Measurements from ENCODE around the gene PLS1. TPM values are rescaled to one million over a fixed set of nuclear protein-coding genes. Genes with fewer than 3 reads are reported as not detected.
"Not testable (repeated sequence)": the region's sequence is repeated elsewhere in the genome, so short reads cannot be mapped to it uniquely, and the experiment has no call there.

PLS1 gene
- total RNA-seq, 1 donor from 2014 or later, result 1.9 TPM

DNA sequence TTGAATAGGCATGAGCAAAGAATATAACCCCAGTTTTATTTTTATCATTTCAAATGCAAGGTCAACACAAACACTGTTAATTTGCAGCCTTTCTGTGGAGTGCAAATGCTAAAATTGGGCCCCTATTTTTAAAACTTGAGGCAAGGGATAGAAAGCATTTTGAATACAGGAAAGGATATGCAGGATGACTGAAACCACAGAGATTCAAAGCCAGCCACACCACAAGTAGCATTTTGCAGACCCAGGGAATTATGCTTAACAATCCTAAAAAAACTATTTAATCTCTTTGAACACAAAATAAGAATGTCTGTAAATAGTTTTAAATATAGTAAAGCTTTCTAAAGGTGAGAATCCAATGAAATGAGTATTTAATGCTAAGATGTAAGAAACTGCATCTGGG is 64.7 kb downstream of the PLS1 start:
- ATAC-seq (ENCODE audit: poor library complexity) (no peak), DNase-seq (no peak)
- intact Hi-C loops (cut with DNase I), result no loop called here

DNA sequence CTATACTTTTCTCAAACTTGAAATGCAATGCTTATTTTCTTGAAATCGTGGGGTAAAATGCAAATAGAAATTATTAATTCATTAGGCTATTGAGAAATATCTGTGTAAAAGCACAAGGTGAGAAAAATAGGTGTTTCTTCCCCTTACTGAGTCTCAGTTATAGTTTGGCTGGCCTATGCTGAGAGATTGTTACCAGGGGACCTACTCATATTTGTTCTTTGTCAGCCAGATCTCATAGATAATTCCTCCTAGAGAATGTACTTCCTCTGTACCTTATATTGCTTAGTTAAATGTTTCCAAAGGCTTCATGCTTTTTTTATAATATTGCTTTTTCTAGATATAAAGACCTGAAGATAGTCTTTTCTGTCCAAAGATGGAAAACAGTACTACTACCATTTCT is 67.7 kb downstream of the PLS1 start:
- no peak for ATAC-seq (ENCODE audit: poor library complexity)
- intact Hi-C loops (cut with DNase I), result no loop called here

DNA sequence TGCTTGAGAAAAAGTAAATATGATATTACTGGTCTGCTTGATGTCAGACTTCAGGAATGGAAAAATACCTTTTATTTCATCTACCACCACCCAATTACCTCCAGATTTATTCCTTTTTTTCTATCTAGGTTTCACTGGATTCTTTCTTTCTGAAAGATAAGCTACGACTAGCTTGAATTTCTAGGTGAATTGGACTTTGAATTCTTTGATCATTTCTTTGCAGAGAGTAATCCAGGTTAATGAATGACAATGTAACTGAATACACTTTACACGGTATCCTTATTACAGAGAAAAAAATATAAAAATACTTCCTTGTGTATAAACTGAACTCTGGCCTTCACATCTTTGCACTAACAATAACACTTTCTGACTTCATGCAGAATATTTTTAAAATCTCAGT is 68.1 kb downstream of the PLS1 start:
- intact Hi-C loops (cut with DNase I), result no loop called here
- ATAC-seq (ENCODE audit: poor library complexity), result no peak
- DNase-seq, result no peak

More for the DNA sequence above, 67.7 kb downstream of the PLS1 start:
- DNase-seq, result no peak

DNA sequence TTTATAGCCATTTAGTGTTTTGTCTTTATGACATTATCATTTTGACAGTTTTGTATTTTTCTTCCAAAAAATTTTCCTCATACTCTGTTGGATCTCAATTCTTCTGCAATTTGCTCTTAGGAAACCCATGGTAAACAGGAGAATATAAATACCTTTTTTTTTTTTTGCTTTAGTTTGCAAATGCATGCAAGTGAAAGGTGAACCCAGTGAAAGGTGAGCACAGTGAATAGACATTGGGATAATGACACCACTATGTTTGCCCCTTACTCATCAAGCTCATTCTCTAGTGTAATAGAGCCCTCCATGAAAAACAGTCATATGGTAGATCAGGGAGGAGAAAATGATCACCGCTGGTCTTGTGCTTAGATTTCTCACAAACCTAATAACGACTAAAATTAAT is 68.6 kb downstream of the PLS1 start:
- ATAC-seq (ENCODE audit: poor library complexity) (no peak), DNase-seq (no peak)
- intact Hi-C loops (cut with DNase I), result no loop called here

DNA sequence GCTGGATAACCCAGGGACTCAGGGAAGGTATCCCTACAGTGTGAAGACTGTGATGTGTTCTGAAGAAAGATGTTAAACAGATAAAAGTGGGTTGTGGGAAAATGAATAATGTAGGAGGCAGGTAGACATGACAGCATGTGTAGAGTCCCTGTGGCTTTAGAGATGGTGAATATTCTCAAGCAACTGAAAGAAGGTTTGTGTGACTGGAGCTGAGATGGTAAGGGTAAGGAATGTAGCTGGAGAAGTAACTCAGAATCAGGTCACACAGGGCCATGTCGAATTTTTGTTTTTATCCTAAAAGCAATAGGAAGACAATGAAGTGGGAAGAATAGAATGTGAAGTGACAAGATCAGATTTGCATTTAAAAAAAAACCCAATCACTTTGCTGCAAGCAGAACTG is 73.9 kb downstream of the PLS1 start:
- ATAC-seq (ENCODE audit: poor library complexity) (no peak), DNase-seq (no peak)
- intact Hi-C loops (cut with DNase I), result no loop called here

DNA sequence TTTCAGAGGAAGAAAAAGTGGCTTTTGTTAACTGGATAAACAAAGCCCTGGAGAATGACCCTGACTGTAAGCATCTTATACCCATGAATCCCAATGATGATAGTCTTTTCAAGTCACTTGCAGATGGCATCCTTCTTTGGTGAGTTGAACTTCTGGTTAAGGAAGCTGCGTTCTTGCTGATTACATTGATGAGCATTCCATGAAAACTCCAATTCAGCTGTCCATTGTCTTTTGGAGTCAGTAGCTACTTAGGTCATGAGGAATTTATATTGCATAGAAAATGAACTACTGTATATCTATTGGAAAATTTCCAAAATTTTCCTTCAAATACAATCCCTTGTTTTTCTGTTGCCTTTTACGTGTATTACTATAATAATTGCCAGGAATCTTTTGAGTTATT is 80.0 kb downstream of the PLS1 start:
- ATAC-seq (ENCODE audit: poor library complexity) (no peak), DNase-seq (no peak)

DNA sequence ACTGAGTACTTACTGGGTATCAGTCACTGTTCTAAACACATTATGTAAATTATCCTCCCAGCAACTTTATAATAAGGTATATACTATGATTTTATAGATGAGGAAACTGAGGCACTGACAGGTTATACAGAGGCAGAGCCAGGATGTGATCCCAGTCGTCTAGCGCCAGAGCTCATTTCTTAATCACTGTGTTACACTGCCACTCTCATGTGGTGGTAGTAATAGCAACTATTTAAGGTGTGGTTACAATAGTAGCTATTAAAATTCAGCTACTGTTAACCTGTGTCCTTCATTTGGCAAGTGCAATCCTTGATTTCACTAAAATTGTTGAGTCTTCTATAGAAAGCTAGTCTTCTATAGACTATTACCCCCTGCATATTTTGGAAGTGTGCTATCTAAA is 84.5 kb downstream of the PLS1 start:
- intact Hi-C loops (cut with DNase I), result no loop called here

More for the DNA sequence above, 80.0 kb downstream of the PLS1 start:
- intact Hi-C loops (cut with DNase I), result no loop called here

DNA sequence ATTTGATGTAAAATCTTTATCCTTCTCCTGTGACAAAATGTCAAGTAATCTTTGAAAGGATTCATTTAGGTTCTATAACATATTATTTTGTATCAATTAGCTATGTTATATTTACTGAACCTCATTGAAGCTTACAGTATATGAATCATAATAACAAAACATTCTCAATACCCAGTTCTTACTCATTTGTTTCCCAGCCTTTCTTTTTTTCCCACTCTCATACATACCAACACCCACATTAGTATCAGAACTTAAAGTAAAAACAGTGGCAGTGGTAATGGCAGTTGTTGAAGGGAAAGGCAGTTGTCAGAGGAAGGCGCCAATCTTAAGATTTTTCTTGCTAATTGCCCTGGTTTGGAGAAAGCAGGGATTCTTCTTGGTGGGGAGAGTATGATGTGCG is 94.4 kb downstream of the PLS1 start:
- no peak for ATAC-seq (ENCODE audit: poor library complexity)
- no peak for DNase-seq
- intact Hi-C loops (cut with DNase I), result no loop called here

More for the DNA sequence above, 84.5 kb downstream of the PLS1 start:
- no peak for ATAC-seq (ENCODE audit: poor library complexity)
- no peak for DNase-seq

DNA sequence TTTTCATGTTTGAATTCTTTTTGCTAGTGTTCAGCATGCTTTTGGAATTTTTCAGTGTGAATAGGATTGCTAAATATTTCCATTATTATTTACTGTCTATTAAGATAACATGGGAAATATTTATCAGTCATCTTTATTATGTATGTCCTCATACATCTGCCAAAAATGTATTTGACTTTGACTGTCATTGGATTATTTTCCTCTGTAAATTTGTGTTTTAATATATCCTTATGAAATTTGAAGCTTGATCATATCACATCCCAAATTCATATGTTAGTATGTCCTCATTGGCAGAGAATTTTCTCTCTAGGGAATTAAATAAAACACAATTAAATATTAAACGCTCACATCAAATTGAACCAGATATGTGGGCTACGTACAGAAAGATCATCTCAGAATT is 95.3 kb downstream of the PLS1 start:
- ATAC-seq (ENCODE audit: poor library complexity), result no peak
- intact Hi-C loops (cut with DNase I), result no loop called here
- DNase-seq, result no peak

DNA sequence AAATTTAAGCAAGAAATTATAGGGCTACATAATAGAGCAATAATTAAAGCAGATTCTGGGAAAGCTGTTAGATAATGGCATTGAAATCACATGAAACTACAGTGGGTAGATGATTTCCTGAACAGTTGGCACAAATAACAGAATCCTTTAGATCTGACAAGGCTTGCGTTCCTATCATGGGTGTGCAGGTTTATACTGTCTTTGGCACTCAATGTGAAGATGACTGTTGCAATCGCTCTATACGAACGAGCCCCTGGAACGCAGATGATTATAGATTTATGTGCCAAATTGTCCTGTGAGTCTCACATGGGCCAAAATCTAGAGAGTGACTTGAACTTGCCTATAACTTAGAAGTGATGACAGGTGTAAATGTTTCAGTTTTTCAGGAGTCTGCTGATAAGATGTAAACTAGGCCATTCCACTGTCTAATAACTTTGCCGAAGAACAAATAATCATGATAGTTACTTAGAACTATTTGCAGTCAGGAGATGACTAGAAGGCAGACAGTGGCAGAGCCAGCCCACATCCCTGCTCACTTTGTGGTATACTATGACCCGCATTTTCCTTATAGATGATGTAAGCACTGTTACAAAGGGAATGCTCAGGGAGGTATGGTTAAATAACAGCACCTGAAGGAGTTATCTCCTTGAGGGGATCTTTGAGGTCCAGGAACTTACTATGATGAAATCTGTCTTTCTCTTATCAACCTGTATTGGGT is 97.1 kb downstream of the PLS1 start:
- intact Hi-C loops (cut with DNase I), result no loop called here
- no peak for ATAC-seq (ENCODE audit: poor library complexity)
- DNase-seq, result no peak

DNA sequence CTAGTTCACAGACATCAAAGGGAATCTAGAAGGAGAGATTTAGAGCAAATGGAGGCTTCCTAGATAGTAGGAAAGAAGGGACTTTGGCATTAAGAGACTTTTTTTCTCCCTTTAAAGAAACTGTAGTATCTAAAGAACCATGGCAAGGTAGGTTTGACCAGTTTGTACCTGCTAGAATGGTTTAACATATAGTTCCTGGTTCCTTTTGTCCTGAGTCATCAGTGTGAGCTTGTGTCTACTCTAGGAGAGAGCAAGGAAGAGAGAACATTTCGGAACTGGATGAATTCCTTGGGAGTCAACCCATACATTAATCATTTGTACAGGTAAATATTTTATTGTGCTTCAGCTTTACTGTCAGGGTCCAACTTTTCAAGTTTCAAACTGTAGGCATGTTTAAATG is 98.0 kb downstream of the PLS1 start:
- ATAC-seq (ENCODE audit: poor library complexity), result no peak
- intact Hi-C loops (cut with DNase I), result no loop called here
- no peak for DNase-seq

DNA sequence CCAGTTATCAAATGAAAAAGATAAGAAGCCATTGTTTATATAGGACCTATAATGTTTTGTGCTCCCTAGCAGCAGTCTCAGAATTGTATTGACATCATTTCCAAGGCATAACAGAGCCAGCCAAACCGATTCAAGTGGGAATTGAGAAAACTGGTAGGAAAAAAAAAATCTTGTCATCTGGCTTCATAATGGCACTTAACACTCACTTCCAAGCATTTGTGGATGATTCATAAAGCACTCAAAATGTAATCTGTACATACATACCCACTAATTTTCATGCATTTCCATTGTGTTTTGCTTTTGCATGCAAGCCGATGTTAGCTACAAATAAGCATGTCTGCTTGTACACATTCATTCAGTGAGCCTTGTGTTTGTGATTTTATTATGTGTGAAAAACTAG is 109.0 kb downstream of the PLS1 start:
- DNase-seq (no peak), ATAC-seq (ENCODE audit: poor library complexity) (no peak)
- intact Hi-C loops (cut with DNase I), result no loop called here

DNA sequence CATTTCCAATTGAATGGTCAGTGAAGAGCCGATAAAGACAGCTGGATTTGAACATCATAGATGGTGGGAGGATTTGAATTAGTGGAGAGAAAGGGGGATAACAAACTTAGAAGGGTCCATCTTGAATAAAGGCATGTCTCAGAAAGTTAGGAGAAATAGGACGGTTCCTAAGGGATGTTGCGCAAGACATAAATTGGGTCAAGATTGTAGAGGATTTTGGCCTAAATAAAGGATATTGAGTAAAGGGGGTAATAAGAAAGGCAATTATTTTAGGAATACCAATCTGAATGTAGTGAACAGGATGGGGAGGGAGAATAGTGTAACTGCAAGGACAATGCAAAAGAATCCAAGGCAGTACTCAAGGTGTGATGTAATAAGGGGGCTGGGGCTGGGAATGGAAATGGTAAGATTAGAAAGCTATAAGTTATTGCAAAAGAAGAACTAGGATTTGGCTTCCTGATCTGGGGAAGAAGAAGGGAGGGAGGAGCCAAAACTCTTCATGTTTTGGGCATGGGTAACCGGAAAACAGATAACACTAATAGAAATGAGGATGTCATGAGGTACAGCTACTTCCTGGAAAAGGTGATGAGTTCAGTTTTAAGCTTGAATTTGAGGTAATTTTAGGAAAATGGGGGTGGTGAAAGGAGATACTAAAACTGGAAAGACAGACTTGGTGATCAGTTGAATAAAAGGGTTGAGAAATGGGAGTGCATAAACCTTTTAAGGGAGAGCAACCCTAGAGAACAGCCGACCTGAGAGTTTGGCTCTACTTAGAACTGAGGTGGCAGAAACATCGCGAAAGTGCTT is 110.3 kb downstream of the PLS1 start:
- intact Hi-C loops (cut with DNase I), result no loop called here
- DNase-seq, result no peak
- ATAC-seq (ENCODE audit: poor library complexity), result no peak

DNA sequence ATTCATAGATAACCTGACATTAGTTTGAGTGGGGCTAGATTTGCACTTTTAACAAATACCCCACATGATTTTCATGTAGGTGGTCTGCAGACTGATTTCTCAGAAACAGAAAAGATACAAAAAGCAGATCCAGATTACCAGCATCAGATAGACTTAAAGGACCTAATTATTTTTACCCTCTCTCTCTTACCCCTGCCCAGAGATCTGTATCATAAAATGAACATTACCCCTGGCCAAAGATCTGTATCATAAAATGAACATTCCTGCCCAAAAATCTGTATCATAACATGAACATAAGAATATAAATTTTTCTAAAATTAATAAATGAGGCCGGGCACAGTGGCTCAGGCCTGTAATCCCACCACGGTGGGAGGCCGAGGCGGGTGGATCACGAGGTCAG is 113.0 kb downstream of the PLS1 start:
- ATAC-seq (ENCODE audit: poor library complexity), result no peak
- no peak for DNase-seq
- intact Hi-C loops (cut with DNase I), result no loop called here

DNA sequence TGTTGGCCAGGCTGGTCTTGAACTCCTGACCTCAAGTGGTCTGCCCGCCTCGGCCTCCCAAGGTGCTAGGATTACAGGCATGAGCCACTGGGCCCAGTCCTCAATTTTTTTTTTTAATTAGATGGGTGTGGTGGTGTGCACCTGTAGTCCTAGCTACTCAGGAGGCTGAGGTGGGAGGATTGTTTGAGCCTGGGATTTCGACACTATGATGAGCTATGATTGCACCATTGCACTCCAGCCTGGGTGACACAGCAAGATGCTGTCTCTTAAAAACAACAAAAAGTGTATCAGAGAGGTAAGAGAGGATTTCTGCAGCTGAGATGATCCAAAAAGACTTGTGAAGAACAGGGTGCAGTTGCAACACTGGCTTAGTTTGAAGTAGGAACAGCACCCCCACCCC is 118.7 kb downstream of the PLS1 start:
- intact Hi-C loops (cut with DNase I), result not testable (repeated sequence)

DNA sequence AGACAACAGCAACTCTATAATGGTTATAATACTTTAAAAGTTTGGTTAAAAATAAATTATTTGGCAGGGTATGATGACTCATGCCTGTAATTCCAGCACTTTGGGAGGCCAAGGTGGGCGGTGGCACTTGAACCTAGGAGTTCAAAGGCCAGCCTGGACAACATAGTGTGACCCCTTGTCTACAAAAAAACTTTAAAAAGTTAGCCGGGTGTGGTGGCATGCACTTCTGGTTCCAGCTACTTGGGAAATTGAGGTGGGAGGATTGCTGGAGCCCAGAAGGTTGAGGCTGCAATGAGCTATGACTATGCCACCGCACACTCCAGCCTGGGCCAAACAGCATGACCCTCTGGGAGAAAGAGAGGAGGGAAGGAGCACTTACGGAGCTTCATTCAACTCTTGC is 119.9 kb downstream of the PLS1 start:
- DNase-seq (no peak), ATAC-seq (ENCODE audit: poor library complexity) (no peak)
- intact Hi-C loops (cut with DNase I), result no loop called here

More for the DNA sequence above, 118.7 kb downstream of the PLS1 start:
- DNase-seq; ATAC-seq (ENCODE audit: poor library complexity): not testable (repeated sequence)

DNA sequence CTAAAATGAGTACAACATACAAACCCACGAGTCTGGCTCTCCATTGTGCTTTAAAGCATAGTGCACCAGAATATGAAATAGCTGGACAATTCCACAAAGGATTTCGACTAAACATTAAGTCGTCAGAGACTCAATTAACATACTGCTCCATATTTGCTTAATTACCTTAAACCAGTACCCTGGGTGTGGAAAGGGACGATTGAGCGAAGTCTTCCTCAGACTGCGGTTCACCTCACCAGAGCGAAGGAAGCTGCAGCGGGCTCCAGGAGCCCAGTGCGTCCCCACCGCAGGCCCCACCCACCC is 127.4 kb downstream of the PLS1 start:
- intact Hi-C loops (cut with DNase I), result no loop called here
- peak; percentile 25 for ATAC-seq (ENCODE audit: poor library complexity)
- DNase-seq, result no peak

DNA sequence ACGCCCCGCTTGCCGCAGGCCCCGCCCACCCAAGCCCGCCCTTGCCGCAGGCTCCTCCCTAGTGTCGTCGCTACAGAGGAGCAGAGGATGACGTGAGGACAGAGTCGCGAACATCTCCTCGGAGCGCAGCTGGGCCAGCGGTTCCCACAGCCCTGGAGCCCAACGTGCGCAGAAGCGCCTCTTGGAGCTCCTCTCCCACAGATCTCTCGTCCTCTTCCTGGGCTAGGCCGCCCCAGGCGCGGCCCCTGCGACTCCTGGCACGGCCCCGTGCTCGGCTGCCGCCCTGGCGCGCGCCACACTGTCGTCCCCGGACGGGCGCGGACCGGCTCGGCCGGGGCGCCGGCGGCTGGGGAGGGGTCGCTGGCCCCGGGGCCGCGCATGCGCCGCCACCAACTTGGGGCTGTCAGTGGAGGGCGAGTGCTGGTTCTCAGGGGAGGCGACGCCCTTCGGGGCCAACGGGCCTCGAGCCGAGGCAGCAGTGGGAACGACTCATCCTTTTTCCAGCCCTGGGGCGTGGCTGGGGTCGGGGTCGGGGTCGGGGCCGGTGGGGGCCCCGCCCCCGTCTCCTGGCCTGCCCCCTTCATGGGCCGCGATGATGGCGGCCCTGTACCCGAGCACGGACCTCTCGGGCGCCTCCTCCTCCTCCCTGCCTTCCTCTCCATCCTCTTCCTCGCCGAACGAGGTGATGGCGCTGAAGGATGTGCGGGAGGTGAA is 127.9 kb downstream of the PLS1 start, which contains the start of gene TRPC1:
TSS of gene TRPC1 (plus strand) at position 67 of the 714 bp plus-strand sequence. CDS start at position 593, 526 bp downstream.
- ATAC-seq (ENCODE audit: poor library complexity), result peak; percentile 92
- peak; percentile 82 for DNase-seq
- intact Hi-C loops (cut with DNase I), result no loop called here

DNA sequence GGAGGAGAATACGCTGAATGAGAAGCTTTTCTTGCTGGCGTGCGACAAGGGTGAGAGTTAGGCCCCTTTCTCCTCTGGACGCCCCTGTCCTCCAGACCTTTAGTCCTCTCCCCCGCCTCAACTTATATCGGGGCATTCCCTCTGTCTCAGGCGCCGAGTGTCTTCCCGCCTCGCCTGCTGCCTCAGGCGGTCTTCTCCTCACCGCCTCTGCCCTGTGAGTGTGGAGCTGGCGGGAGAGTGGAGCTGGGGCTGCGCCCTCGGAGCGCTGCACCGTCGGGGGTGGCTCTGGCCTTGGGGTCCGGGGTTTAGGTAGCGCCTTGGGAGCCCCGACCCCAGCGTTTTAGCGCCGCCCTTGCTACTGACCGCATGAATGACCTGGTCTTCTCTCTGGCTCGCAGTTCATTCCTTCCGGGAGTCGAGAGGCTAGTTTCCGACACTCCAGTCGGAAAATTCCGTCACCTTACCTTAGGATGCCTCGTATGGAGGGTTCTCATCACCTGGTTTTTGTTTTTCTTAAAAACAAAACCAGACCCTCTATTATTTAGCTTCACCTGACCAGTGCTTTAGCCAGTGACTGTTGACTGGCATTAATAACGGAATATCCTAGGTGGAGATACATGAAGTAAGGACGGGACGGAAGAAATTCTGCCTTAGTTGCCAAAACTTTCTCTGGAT is 128.6 kb downstream of the PLS1 start:
- intact Hi-C loops (cut with DNase I), result no loop called here
- DNase-seq (peak; percentile 48), ATAC-seq (ENCODE audit: poor library complexity) (peak; percentile 56)
